ENCODE data around the gene SBF2. TPM values are rescaled to one million over a fixed set of nuclear protein-coding genes. Genes with fewer than 3 reads are reported as not detected.

SBF2 gene
- polyA plus RNA-seq, 1 donor (not counting 4 experiments of a cell fraction or from before 2014, with no cell fraction given) = 24.5 TPM

- no peaks in the 10 kb centered on the region for H3K9me1 ChIP-seq (ENCODE audit: control insufficient read depth, extremely low read depth, insufficient read depth, low read length)
- no peaks in the 10 kb centered on the region for H3K27me3 ChIP-seq (ENCODE audit: control insufficient read depth, extremely low read depth, insufficient read depth, low read length)
- H3K4me2 ChIP-seq (ENCODE audit: control insufficient read depth, extremely low read depth, insufficient read depth, low read depth, low read length) = no peak overlapping the region
- H3K4me3 ChIP-seq (ENCODE audit: control insufficient read depth in 2 of 3, extremely low read depth in 1 of 3, insufficient read depth in 2 of 3, low read depth in 1 of 3, low read length in 3 of 3) = no peak overlapping the region
- H3K9ac ChIP-seq (ENCODE audit: control insufficient read depth, extremely low read depth, insufficient read depth, low read length) = no peak overlapping the region
- no peak for TF ChIP-seq EZH2 (IDR thresholded peaks at IDR 0.05; ENCODE audit: low read length)
- dilution Hi-C loops (cut with MboI; ENCODE audit: extremely low pct_ligation_motif_present, low sequenced_read_pairs) = no loop called here
- no peaks in the 10 kb centered on the region for H3K79me2 ChIP-seq (ENCODE audit: control insufficient read depth, insufficient read depth, low read length)
- no peaks in the 10 kb centered on the region for H3K4me1 ChIP-seq (ENCODE audit: control insufficient read depth, extremely low read depth, insufficient read depth, low read length)
- H4K20me1 ChIP-seq (ENCODE audit: control insufficient read depth, extremely low read depth, insufficient read depth, low read length) = no peaks in the 10 kb centered on the region
- no peak overlapping the region for H2AFZ ChIP-seq (ENCODE audit: control insufficient read depth, low read length)
- no peak for DNase-seq (ENCODE audit: low read depth, low spot score)
- FAIRE-seq = no peak
- H3K36me3 ChIP-seq (ENCODE audit: control insufficient read depth in 2 of 2, extremely low read depth in 1 of 2, insufficient read depth in 2 of 2, low read length in 2 of 2) = no peaks in the 10 kb centered on the region
- H3K27ac ChIP-seq (ENCODE audit: control insufficient read depth, insufficient read depth, low read length) = no peak overlapping the region
- no peaks in the 10 kb centered on the region for H3K9me3 ChIP-seq (ENCODE audit: control insufficient read depth, low read depth, low read length)
Measured at GRCh38 chr11:9974375-9974774, 319.6 kb downstream of the SBF2 start.

- Histone ChIP-seq H4K20me1 (ENCODE audit: control insufficient read depth, extremely low read depth, insufficient read depth, low read length) (no peaks in the 10 kb centered on the region), H3K4me3 (ENCODE audit: control insufficient read depth in 2 of 3, extremely low read depth in 1 of 3, insufficient read depth in 2 of 3, low read depth in 1 of 3, low read length in 3 of 3) (no peak overlapping the region), H3K27ac (ENCODE audit: control insufficient read depth, insufficient read depth, low read length) (no peak overlapping the region), H2AFZ (ENCODE audit: control insufficient read depth, low read length) (no peak overlapping the region), H3K4me2 (ENCODE audit: control insufficient read depth, extremely low read depth, insufficient read depth, low read depth, low read length) (no peak overlapping the region), H3K9me1 (ENCODE audit: control insufficient read depth, extremely low read depth, insufficient read depth, low read length) (no peaks in the 10 kb centered on the region), H3K9ac (ENCODE audit: control insufficient read depth, extremely low read depth, insufficient read depth, low read length) (no peak overlapping the region), H3K36me3 (ENCODE audit: control insufficient read depth in 2 of 2, extremely low read depth in 1 of 2, insufficient read depth in 2 of 2, low read length in 2 of 2) (no peaks in the 10 kb centered on the region), H3K79me2 (ENCODE audit: control insufficient read depth, insufficient read depth, low read length) (no peaks in the 10 kb centered on the region), H3K27me3 (ENCODE audit: control insufficient read depth, extremely low read depth, insufficient read depth, low read length) (no peaks in the 10 kb centered on the region), H3K4me1 (ENCODE audit: control insufficient read depth, extremely low read depth, insufficient read depth, low read length) (no peaks in the 10 kb centered on the region), H3K9me3 (ENCODE audit: control insufficient read depth, low read depth, low read length) (no peaks in the 10 kb centered on the region)
- DNase-seq (ENCODE audit: low read depth, low spot score) = no peak
- no peak for FAIRE-seq
- TF ChIP-seq EZH2 (IDR thresholded peaks at IDR 0.05; ENCODE audit: low read length) = no peak
- TF ChIP-seq CTCF (optimal IDR thresholded peaks at IDR 0.05 in 1 of 3, IDR thresholded peaks at IDR 0.05 in 1 of 3, conservative IDR thresholded peaks at IDR 0.05 in 1 of 3; ENCODE audit: extremely low read depth in 1 of 3, insufficient read depth in 2 of 3, low read length in 3 of 3) = no peak
- dilution Hi-C loops (cut with MboI; ENCODE audit: extremely low pct_ligation_motif_present, low sequenced_read_pairs) = no loop called here
Measured at GRCh38 chr11:9973921-9974320, 320.1 kb downstream of the SBF2 start.

GRCh38 chr11:9972989-9973388 is 321.0 kb downstream of the SBF2 start:
- H3K27me3 ChIP-seq (ENCODE audit: control insufficient read depth, extremely low read depth, insufficient read depth, low read length) = no peaks in the 10 kb centered on the region
- no peak overlapping the region for H3K4me3 ChIP-seq (ENCODE audit: control insufficient read depth in 2 of 3, extremely low read depth in 1 of 3, insufficient read depth in 2 of 3, low read depth in 1 of 3, low read length in 3 of 3)
- no peak overlapping the region for H2AFZ ChIP-seq (ENCODE audit: control insufficient read depth, low read length)
- no peak overlapping the region for H3K4me2 ChIP-seq (ENCODE audit: control insufficient read depth, extremely low read depth, insufficient read depth, low read depth, low read length)
- no peaks in the 10 kb centered on the region for H3K9me3 ChIP-seq (ENCODE audit: control insufficient read depth, low read depth, low read length)
- TF ChIP-seq CTCF (optimal IDR thresholded peaks at IDR 0.05 in 1 of 3, IDR thresholded peaks at IDR 0.05 in 1 of 3, conservative IDR thresholded peaks at IDR 0.05 in 1 of 3; ENCODE audit: extremely low read depth in 1 of 3, insufficient read depth in 2 of 3, low read length in 3 of 3) (peak; percentile 51 to 69 (median 53)), EZH2 (IDR thresholded peaks at IDR 0.05; ENCODE audit: low read length) (no peak)
- no peaks in the 10 kb centered on the region for H3K79me2 ChIP-seq (ENCODE audit: control insufficient read depth, insufficient read depth, low read length)
- FAIRE-seq (peak; percentile 52), DNase-seq (ENCODE audit: low read depth, low spot score) (no peak)
- no peak overlapping the region for H3K9ac ChIP-seq (ENCODE audit: control insufficient read depth, extremely low read depth, insufficient read depth, low read length)
- H3K9me1 ChIP-seq (ENCODE audit: control insufficient read depth, extremely low read depth, insufficient read depth, low read length) = no peaks in the 10 kb centered on the region
- no peaks in the 10 kb centered on the region for H3K4me1 ChIP-seq (ENCODE audit: control insufficient read depth, extremely low read depth, insufficient read depth, low read length)
- dilution Hi-C loops (cut with MboI; ENCODE audit: extremely low pct_ligation_motif_present, low sequenced_read_pairs) = no loop called here
- H3K36me3 ChIP-seq (ENCODE audit: control insufficient read depth in 2 of 2, extremely low read depth in 1 of 2, insufficient read depth in 2 of 2, low read length in 2 of 2) = no peaks in the 10 kb centered on the region
- no peaks in the 10 kb centered on the region for H4K20me1 ChIP-seq (ENCODE audit: control insufficient read depth, extremely low read depth, insufficient read depth, low read length)
- H3K27ac ChIP-seq (ENCODE audit: control insufficient read depth, insufficient read depth, low read length) = no peak overlapping the region

Data from keratinocyte (primary cell).